Measurements from ENCODE around the gene HMGN4. TPM values are rescaled to one million over a fixed set of nuclear protein-coding genes. Genes with fewer than 3 reads are reported as not detected.
A peak's percentile ranks its signal among the peaks of the same experiment; 100 is the strongest.

HMGN4 gene
- total and polyA plus RNA-seq, 9 of the 15 experiments (the other 6 are each of a cell fraction or from before 2014, with no cell fraction given), result 35.4 to 134 (median 94.1) TPM

DNA sequence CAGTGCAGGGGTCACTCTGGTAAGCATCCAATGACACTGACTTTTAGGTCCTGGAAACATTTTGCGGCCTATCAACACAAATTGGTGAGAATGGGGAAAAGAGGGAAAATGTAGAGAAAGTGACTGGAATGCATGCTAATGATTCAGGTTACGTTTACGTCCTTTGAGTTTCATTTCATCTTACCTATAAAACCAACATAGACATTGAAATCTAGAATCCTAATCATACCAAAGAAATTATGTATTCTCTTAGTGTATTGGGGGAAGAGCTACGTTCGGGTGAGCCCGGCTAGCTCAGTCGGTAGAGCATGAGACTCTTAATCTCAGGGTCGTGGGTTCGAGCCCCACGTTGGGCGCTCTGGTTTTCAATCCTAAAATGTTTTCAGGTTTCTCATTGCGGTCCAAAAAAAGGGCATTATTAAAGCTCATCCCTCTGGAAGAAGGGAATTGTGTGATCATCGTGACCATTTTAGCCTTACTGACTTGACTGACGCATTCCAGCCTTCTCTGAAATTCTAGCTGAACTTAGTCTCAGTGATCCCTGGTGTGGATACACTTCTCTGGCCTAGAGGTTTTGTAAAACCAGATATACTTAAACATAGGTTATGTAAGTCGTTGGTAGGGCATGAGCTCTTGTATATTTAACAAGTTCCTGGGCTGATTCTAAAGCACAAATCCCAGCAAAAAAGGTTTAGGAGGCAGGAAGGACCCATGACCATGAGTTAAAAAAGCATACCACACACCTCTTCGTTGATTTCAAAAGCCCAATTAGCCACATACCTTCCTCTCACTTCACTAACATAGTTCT, 18.3 kb downstream of the HMGN4 start (continued):
- TF ChIP-seq, protein P1, sequence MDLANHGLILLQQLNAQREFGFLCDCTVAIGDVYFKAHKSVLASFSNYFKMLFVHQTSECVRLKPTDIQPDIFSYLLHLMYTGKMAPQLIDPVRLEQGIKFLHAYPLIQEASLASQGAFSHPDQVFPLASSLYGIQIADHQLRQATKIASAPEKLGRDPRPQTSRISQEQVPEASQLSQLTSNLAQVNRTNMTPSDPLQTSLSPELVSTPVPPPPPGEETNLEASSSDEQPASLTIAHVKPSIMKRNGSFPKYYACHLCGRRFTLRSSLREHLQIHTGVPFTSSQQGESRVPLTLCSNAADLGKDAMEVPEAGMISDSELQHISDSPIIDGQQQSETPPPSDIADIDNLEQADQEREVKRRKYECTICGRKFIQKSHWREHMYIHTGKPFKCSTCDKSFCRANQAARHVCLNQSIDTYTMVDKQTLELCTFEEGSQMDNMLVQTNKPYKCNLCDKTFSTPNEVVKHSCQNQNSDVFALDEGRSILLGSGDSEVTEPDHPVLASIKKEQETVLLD (IDR thresholded peaks at IDR 0.05), result peak; percentile 88
- no peak for TF ChIP-seq ETS2 (tag; IDR thresholded peaks at IDR 0.05; ENCODE audit: borderline replicate concordance, poor library complexity, severe bottlenecking)
- no peak for TF ChIP-seq NEUROD1 (IDR thresholded peaks at IDR 0.05; ENCODE audit: borderline replicate concordance, low read depth, low read length, partially characterized antibody)
- no peak for TF ChIP-seq MAX (CRISPR knock-in tag; IDR thresholded peaks at IDR 0.05)
- TF ChIP-seq, protein P2, sequence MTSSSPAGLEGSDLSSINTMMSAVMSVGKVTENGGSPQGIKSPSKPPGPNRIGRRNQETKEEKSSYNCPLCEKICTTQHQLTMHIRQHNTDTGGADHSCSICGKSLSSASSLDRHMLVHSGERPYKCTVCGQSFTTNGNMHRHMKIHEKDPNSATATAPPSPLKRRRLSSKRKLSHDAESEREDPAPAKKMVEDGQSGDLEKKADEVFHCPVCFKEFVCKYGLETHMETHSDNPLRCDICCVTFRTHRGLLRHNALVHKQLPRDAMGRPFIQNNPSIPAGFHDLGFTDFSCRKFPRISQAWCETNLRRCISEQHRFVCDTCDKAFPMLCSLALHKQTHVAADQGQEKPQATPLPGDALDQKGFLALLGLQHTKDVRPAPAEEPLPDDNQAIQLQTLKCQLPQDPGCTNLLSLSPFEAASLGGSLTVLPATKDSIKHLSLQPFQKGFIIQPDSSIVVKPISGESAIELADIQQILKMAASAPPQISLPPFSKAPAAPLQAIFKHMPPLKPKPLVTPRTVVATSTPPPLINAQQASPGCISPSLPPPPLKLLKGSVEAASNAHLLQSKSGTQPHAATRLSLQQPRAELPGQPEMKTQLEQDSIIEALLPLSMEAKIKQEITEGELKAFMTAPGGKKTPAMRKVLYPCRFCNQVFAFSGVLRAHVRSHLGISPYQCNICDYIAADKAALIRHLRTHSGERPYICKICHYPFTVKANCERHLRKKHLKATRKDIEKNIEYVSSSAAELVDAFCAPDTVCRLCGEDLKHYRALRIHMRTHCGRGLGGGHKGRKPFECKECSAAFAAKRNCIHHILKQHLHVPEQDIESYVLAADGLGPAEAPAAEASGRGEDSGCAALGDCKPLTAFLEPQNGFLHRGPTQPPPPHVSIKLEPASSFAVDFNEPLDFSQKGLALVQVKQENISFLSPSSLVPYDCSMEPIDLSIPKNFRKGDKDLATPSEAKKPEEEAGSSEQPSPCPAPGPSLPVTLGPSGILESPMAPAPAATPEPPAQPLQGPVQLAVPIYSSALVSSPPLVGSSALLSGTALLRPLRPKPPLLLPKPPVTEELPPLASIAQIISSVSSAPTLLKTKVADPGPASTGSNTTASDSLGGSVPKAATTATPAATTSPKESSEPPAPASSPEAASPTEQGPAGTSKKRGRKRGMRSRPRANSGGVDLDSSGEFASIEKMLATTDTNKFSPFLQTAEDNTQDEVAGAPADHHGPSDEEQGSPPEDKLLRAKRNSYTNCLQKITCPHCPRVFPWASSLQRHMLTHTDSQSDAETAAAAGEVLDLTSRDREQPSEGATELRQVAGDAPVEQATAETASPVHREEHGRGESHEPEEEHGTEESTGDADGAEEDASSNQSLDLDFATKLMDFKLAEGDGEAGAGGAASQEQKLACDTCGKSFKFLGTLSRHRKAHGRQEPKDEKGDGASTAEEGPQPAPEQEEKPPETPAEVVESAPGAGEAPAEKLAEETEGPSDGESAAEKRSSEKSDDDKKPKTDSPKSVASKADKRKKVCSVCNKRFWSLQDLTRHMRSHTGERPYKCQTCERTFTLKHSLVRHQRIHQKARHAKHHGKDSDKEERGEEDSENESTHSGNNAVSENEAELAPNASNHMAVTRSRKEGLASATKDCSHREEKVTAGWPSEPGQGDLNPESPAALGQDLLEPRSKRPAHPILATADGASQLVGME (CRISPR knock-in tag; IDR thresholded peaks at IDR 0.05), result no peak
- TF ChIP-seq CEBPG (CRISPR knock-in tag; IDR thresholded peaks at IDR 0.05), result no peak
- peak in 1 of 2 experiments; percentile 31; a peak in 1 of 4 replicates for TF ChIP-seq CEBPG (tag; conservative IDR thresholded peaks at IDR 0.05 in 1 of 2, IDR thresholded peaks at IDR 0.05 in 1 of 2)
- no peak for TF ChIP-seq CUX1 (CRISPR knock-in tag; IDR thresholded peaks at IDR 0.05)
- TF ChIP-seq SREBF1 (IDR thresholded peaks at IDR 0.05; ENCODE audit: borderline replicate concordance, low read depth, low read length), result no peak
- TF ChIP-seq ELF1 (tag; IDR thresholded peaks at IDR 0.05), result no peak
- TF ChIP-seq MAFK (IDR thresholded peaks at IDR 0.05; ENCODE audit: low read length), result no peak
- 0 out of 2 replicates have a peak, but pooled peaks have one; percentile 53 for TF ChIP-seq ZNF436 (CRISPR knock-in tag; IDR thresholded peaks at IDR 0.05)
- no peak for TF ChIP-seq ETV1 (tag; conservative IDR thresholded peaks at IDR 0.05; ENCODE audit: low read depth)

Measured in K562 (cell line).